Suppressor macrophage treated with lipopolysaccharide for 4 hours (primary cell): ENCODE measurements around the gene C6orf15.

ENCODE experiments used
- DNase-seq: peaks from one replicate; pipeline ENCODE4 v3.0.0-alpha.2; 2020

Gene C6orf15

DNA sequence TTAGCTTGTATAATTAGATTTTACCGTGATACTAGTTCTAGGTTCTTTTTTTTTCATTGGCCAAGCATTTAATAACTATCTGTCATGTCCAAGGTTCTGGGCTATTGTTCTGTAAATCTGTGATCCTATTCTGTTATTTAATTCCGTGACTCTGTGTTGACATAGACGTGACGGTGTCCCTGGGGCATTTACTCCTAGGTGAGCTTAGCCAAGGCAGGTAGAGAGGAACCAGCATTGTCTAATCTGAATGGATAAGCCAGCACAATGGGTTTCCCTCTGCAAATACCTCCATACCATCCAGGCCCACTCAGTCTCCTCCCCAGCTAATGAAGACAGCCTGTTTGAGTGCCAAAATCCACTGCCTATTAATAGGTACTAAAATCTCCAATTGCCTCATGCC lies 16.8 kb upstream of the C6orf15 start:
- DNase-seq = no peak

GRCh38 chr6:31128093-31128676 lies 15.8 kb upstream of the C6orf15 start:
- peak; percentile 52 for DNase-seq

DNA sequence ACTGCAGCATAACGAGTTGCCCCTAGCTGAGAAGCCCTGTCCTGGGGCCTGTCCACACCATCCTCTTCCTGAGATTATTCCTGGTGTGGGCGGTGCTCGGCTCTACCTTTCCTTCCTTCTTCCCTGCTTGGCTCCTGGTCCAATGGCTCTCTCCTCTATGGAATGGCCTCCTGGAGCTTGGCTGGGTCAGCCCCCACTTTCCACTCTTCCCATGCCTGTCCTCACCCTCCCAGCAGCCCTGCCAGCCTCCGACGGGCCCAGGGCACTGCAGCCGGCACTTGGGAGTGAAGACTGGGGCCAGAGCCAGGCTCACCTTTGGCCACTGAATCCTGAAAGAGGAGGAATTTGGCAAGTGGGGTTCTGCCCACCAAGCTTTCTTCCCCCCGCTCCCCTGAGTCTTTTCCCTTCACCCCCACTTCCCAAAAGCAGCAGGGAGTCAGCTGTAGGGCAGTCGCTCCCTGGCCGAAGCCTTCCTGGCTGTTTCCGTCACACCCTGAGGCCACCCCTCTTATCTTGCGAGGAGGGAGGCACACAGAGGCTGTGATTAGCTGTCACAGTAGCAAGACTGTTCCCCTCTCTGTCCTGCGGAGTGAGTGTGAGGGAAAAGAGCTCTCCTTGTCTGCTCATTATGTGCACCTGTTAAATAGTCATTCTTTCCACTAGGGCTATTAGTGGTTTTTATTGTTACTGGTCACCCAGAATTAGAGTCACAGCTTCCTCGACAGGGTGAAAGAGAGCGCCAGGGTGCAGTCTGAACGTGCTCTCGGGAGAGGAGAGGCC lies 14.2 kb upstream of the C6orf15 start:
- DNase-seq = no peak

GRCh38 chr6:31125586-31126363 lies 13.4 kb upstream of the C6orf15 start:
- no peak for DNase-seq

DNA sequence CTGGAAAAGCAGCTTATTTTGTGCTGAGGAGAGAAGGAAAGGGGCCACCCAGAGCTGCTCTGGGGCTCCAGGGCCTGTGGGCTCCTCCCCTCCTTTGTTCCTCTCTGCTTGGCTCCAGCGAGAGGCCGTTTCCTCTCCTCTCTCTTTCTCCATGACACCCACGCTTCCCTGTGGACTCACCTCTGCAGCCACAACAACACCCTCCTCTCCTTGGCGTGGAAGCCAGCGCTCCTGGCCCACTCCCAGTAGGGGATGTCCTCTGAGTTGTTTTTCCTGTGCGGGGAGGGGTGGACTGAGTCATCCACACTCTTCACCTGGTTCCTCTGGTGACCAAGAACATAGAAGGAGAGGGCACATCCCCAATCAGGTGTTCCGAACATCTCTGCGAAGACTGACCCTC lies 12.8 kb upstream of the C6orf15 start:
- DNase-seq = no peak

- DNase-seq = no peak
Observed at GRCh38 chr6:31122791-31123706, 10.7 kb upstream of the C6orf15 start.

GRCh38 chr6:31121131-31121790 lies 8.9 kb upstream of the C6orf15 start:
- DNase-seq = no peak

- DNase-seq = no peak
Observed at GRCh38 chr6:31120151-31120915, 8.0 kb upstream of the C6orf15 start, which contains the start of gene CDSN. CDSN (minus strand) TSS chr6:31120446; CDS start chr6:31120419, 27 bp downstream.

DNA sequence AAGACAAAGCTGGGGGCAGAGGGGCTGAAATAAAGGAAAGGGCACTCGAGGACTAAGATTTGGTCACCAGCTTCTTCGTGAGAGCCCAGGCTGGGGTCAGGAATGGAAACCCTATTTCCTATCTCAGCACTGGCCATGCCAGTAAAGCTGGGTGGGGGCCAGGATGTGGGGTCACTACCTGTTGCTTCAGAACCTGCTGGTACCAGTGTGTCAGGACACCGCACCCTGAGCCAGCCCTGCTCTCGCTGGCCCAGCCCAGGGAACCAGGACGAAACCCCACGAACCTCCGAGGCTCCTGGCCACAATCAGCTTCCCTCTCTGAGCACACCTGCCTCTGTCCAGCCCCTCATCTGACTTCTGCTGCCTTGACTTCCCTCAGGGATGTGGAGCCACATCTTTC lies 5.8 kb upstream of the C6orf15 start:
- no peak for DNase-seq

- DNase-seq = no peak
Observed at GRCh38 chr6:31116661-31117385, 4.4 kb upstream of the C6orf15 start.

DNA sequence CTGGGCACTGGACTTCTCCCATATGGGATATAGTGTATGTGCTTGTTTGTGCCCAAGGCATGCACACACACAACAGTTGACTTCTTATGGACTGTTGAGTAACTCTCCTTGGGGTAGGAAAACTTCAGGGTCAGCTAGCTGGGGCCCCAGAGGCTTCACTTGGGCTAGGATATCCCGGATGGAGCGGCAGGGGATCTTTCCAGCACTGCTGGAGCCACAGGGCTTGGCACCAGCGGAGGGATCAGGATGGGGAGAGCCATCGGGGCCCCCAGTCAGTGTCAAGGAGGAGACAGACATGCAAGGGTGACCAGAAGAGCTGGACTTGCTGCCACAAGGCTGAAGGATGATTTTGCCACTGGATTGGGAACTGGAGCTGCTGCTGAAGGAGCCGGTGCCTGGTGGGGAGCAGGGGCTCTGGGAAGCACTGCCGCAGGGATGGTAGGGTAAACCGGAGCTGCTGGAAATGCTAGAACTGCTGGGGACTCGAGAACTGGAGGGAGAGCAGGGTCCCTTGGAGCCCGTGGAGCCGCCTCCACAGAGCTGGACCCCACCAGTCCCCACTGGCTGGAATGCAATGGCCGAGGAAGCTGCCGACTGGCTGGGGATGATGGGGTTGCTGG lies 3.7 kb upstream of the C6orf15 start:
- DNase-seq = no peak

DNA sequence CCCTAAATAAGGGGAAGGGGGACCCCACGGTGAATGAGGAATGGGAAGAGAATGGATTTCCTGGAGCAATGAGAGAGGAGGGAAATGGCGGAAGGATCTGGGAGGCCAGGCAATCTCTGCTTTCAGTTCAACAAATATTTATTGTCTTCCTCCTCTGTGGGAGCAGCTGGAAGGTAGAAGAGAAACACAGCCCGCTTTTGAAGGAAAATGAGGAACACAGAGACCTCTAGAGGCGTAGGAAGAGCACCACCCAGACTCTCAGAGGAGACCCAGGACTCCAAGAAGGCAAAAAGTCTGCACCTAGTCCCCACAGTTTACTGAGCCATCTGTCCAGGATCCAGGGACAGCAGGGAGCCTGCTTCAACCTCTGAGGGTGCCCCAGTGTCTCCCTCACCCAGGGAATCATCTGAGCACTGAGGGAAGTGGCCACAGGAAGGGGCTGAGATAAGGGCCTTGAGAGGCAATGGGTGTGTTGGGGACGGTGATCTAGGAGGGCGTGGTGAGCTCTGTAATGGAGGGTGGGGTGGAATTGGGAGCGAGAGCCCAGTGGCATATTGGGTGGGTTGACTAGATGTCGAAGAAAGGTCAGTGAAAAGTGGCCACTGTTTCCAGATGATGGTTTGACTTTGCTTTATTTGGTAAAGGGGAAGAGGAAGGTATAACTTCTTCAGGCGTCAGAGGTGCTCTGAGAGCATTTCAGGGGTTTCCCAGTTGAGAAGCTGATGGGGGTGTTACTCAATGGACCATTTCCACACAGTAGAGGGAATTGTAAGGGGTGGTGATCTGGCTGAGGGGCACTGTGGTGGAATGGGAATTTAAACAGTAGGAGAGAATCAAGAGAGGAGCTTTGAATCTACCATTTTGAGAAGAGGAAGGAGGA lies 2.8 kb upstream of the C6orf15 start:
- no peak for DNase-seq

GRCh38 chr6:31114541-31114878 lies 2.1 kb upstream of the C6orf15 start, which contains the start of gene PSORS1C1:
PSORS1C1 (plus strand) TSS chr6:31114800; CDS start chr6:31129633, 14,833 bp downstream.
- no peak for DNase-seq

DNA sequence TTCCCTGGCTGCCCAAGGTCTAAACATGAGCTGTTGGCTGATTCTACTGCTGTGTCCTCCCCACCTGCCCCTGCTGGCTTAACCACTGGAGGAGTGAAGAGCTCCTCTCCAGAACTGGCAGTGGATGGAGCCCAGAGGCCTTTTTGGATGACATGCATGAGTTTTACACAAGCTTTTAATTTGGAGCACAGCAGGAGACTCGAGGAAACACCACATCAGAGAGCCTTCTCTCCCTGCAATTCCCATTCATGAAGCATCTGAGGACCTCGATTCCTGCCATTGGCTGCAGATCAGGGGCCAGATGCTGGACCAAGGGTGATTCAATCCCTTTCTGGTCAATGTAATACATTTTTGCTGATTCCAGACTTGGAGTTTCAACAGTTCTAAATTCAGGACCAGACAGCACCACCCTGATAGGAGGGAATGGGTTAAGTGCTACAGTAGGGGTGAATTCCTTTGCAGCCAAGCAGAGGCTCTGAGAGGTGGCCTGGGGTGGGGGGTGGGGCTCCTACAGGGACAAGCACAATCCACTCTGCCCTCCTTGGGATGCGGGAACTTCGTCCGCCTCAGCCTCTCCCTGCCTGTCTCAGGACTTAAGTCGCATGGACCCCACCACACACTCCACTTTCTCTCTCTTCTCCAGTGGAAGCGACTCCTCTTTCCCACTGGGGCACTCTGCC lies 1.6 kb upstream of the C6orf15 start:
- no peak for DNase-seq

- DNase-seq = no peak
Observed at GRCh38 chr6:31111712-31112111, 663 bp downstream of the C6orf15 start.

GRCh38 chr6:31110825-31111582 lies 1.4 kb downstream of the C6orf15 start:
- DNase-seq = no peak

- no peak for DNase-seq
Observed at GRCh38 chr6:31107052-31107451, 5.3 kb downstream of the C6orf15 start.

DNA sequence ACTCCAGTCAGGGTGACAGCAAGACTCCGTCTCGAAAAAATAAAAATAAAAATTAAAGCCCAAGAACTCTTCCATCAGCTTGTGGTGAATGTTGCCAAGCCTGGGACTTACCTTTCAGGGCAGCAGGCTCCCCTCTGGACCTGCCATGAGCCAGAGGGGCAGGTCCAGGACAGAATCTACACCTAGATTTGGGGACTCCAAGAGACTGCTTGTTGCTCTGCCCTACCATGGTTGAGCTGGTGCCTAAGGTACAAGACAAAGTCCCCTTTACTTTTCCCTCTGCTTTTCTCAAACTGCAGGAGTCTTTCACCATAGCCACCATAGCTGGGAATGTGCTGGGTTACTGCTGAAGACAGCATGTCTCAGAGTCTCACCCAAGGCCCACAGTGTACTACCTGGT lies 9.2 kb downstream of the C6orf15 start:
- DNase-seq = no peak
